Chondrocyte (in vitro differentiated cells): ENCODE results near the gene AQP12A. TPM values are rescaled to one million over a fixed set of nuclear protein-coding genes. Genes with fewer than 3 reads are reported as not detected.

Experiments
- DNase-seq: peaks from one replicate; pipeline ENCODE4 v3.0.0; 2021; ENCODE audit warnings: mixed read lengths, low spot score
- H3K27ac Mint-ChIP-seq: one replicate; pipeline ENCODE4 v1.8.0; 2021; ENCODE audit warnings: mild to moderate bottlenecking, moderate library complexity, mixed read lengths; ENCODE audit not compliant: unreplicated experiment
- H3K27me3 Mint-ChIP-seq: 2 replicates; pipeline ENCODE4 v1.8.0; 2021; ENCODE audit warnings: low read depth, mixed read lengths
- H3K36me3 Mint-ChIP-seq: 2 replicates; pipeline ENCODE4 v1.8.0; 2021; ENCODE audit warnings: low read depth, mixed read lengths
- H3K4me1 Mint-ChIP-seq: 2 replicates; pipeline ENCODE4 v1.8.0; 2021; ENCODE audit warnings: low read depth, mild to moderate bottlenecking, mixed read lengths
- H3K4me3 Mint-ChIP-seq: one replicate; pipeline ENCODE4 v1.8.0; 2021; ENCODE audit warnings: mild to moderate bottlenecking, moderate library complexity, mixed read lengths; ENCODE audit not compliant: unreplicated experiment
- H3K9me3 Mint-ChIP-seq: 2 replicates; pipeline ENCODE4 v1.8.0; 2021; ENCODE audit warnings: low read depth, mixed read lengths
- total RNA-seq: library from RNA; stranded (reverse); gene quantifications from 3 replicates; pipeline ENCODE4 v1.2.1, GENCODE V29; 2021
- TF ChIP-seq, protein P1 (sequence below): fragments of 200-600 bp; sonication (generic); IDR thresholded peaks from 2 replicates; pipeline ENCODE4 v1.5.0; 2021; ENCODE audit warnings: antibody characterized with exemption, mild to moderate bottlenecking, moderate library complexity

The AQP12A gene
- total RNA-seq, 1 donor from 2014 or later, result not detected

DNA sequence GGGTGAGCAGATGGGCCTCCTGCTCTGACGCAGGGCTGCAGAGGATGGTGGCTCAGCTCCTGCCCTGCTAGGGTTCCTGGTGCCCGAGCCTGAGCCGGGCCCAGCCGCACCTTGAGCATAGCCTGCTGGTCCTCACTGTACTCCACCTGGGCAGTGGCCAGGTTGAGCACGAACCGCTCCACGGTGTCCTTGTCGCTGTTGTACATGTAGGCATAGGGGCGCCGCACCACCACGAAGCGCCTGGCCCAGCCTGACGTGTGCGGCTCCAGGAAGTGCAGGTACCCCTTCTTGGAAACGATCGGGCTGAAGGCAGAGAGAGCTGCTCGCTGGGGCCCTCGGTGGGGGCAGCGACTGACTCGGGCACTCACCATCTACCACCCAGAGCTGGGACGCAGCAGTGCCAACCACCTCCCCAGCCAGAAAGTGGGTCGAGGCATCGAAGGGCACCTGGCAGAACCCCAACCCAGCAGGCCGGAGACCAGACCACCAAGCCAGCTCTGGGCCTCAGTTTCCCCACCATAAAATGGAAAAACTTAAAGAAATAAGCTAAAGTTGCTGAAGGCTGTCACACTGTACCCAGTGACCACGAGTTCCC, 27.3 kb downstream of the AQP12A start:
- H3K9me3 Mint-ChIP-seq, result no peaks in the 10 kb centered on the region
- H3K4me1 Mint-ChIP-seq, result no peaks in the 10 kb centered on the region
- no peak overlapping the region for H3K4me3 Mint-ChIP-seq
- no peak overlapping the region for H3K27ac Mint-ChIP-seq
- H3K27me3 Mint-ChIP-seq, result peaks cover 1% of the 10 kb centered on the region
- DNase-seq, result no peak
- TF ChIP-seq, protein P1, sequence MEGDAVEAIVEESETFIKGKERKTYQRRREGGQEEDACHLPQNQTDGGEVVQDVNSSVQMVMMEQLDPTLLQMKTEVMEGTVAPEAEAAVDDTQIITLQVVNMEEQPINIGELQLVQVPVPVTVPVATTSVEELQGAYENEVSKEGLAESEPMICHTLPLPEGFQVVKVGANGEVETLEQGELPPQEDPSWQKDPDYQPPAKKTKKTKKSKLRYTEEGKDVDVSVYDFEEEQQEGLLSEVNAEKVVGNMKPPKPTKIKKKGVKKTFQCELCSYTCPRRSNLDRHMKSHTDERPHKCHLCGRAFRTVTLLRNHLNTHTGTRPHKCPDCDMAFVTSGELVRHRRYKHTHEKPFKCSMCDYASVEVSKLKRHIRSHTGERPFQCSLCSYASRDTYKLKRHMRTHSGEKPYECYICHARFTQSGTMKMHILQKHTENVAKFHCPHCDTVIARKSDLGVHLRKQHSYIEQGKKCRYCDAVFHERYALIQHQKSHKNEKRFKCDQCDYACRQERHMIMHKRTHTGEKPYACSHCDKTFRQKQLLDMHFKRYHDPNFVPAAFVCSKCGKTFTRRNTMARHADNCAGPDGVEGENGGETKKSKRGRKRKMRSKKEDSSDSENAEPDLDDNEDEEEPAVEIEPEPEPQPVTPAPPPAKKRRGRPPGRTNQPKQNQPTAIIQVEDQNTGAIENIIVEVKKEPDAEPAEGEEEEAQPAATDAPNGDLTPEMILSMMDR, result no peak
- peaks cover 4% of the 10 kb centered on the region for H3K36me3 Mint-ChIP-seq

DNA sequence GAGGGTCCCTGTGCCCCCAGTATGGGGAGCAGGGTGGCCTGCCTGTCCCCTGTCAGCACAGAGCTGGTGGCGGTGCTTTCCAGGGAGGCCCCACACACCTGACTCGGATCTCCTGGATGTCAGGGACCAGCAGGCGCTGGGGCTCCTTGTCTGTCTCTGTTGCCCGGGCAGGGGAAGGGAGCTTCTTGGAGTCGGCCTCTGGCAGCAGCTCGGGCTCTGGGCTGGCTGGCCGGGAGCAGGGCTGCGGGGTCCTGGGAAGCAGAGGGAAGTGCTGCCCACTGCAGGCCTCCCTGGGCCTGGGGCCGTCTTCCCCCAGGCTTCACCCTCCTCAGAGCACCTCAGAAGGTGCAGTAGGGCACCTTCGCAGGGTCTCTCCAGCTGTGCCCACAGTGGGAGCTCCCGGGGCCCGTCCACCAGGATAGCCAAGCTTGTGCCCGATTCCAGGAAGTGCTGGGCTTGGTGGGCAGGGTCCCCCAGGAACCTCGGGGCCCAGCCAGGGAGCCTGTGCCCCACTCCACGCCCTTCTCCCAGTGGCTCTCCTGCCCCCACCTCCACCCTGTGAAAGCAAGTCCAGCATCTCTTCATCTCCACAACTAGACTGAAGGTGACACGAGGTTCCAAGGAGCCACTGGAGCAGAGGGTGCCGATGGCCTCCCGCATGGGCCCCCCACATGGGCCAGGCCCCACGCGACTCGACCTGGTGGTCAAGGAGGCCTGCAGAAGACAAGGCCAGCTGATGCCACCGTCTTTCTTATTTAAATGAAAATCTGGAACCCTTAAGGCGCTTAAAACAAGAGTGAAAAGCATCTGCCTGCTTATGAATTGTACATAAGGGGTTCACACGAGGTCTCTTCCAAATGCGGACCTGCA, 28.2 kb downstream of the AQP12A start:
- Mint-ChIP-seq H3K9me3 (no peaks in the 10 kb centered on the region), H3K4me3 (no peak overlapping the region), H3K27ac (no peak overlapping the region), H3K4me1 (no peaks in the 10 kb centered on the region), H3K27me3 (peaks cover 1% of the 10 kb centered on the region), H3K36me3 (peaks cover 6% of the 10 kb centered on the region)
- DNase-seq, result no peak
- TF ChIP-seq, protein P1, result no peak

DNA sequence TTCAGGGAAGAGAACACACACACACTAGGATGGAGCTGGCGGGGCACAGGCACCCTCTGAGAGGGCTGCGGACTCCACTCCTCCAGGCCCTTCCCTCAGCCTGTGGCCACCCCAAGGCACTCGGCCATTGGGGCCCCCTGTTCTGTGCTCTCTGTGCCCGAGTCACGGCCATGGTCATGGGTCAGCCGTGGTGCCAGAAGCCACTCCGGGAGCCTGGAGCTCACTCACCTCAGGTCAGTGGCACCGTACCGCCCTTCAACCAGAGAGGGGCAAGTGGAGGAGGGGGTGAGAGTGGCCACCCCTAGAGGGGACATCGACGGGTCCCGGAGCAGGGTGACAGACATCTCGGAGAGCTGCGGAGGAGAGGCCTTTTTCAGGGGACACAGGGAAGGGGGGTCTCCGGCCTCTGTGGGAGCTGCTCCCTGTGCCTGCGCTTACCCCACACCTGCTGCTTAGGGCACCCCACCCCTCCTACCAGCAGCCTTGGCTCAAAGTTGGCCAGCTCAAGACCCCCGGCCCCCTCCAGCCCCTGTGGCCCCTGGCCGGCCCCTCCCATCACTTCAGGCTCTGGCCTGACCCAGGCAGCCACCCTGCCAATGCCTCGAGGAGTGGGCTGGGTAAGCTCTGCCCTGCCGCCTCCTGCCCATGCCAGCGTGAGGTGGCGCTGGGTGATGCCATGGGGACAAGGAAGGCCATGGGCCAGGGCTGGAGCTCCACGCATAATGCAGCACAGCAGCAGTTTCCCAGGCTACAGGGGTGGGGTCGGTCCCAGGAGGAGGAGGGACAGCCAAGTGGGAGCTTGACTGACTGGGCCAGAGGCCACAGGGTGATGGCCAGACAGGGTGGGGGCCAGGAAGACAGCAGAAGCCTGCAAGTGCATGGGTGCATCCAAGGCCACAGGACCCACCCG, 29.3 kb downstream of the AQP12A start:
- H3K27me3 Mint-ChIP-seq, result peaks cover 1% of the 10 kb centered on the region
- no peak for DNase-seq
- no peaks in the 10 kb centered on the region for H3K4me1 Mint-ChIP-seq
- TF ChIP-seq, protein P1, result no peak
- H3K36me3 Mint-ChIP-seq, result peaks cover 6% of the 10 kb centered on the region
- no peak overlapping the region for H3K27ac Mint-ChIP-seq
- H3K4me3 Mint-ChIP-seq, result no peak overlapping the region
- H3K9me3 Mint-ChIP-seq, result no peaks in the 10 kb centered on the region

DNA sequence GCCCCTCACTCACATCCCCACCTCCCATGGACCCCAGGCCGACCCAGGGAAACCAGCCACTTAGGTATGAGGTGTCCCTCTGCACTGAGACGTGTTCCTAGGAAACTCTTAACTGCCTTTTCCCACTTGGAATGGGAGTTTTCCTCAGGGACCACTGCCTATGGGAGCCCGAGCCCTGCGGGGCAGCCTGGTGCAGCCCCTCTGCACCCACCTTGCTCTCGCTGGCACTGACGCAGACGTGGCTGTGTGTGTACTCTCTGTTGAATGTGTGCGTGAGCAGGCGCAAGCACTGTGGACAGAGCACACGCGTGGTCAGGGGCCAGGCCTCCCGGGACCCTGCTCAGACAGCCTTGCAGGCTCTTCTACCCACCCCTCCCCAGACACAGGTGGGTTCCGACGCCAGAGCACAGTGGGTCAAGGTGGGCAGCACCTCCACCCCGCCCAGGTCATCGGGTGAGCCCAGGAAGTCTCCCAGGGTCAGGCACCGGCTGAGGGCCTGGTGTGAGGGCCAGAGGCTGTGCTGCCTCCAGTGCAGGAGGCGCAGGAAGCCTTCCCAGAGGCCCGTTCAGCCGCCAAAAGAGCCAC, 30.0 kb downstream of the AQP12A start:
- DNase-seq, result no peak
- Mint-ChIP-seq H3K4me1 (no peaks in the 10 kb centered on the region), H3K36me3 (peaks cover 3% of the 10 kb centered on the region), H3K9me3 (no peaks in the 10 kb centered on the region), H3K27me3 (no peaks in the 10 kb centered on the region), H3K4me3 (no peak overlapping the region), H3K27ac (no peak overlapping the region)
- TF ChIP-seq, protein P1, result no peak
